Hepatocyte (in vitro differentiated cells): Measurements from ENCODE around the gene ARHGAP26.

Source experiments
- EZH2 ChIP-seq: fragments of 200-600 bp; sonication (generic); IDR thresholded peaks from 2 replicates; pipeline ENCODE4 v1.6.1; 2016; ENCODE audit warnings: antibody characterized with exemption, mild to moderate bottlenecking, borderline replicate concordance
- EZH2phosphoT487 ChIP-seq: fragments of 200-600 bp; sonication (generic); IDR thresholded peaks from one replicate; pipeline ENCODE4 v1.6.1; 2018; ENCODE audit warnings: antibody characterized with exemption, mild to moderate bottlenecking, low read depth, moderate library complexity; ENCODE audit not compliant: unreplicated experiment, severe bottlenecking
- TF ChIP-seq, protein P1 (sequence below): fragments of 200-600 bp; sonication (generic); IDR thresholded peaks from 2 replicates; pipeline ENCODE4 v1.5.1; 2016; ENCODE audit warnings: antibody characterized with exemption, mild to moderate bottlenecking; ENCODE audit not compliant: poor library complexity

DNA sequence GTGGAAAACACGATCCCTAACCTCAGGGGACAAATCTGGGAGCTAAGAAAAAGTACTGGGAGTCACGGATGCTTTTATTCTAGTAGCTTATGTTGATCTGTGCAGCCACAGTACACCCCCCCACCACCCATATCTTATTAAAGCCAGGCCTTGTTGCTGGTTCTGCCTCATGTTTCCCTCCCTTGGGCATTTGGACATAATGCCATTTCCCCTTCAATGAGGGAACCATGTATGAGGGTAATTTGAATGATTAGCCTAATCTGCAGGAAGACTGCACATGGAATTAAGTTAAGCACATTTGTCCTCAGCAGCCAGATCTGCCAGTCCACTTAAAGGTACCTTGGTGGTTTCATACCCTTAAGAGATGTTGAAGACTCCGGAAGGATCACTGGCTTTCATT is 102.0 kb downstream of the ARHGAP26 start:
- TF ChIP-seq, protein P1, sequence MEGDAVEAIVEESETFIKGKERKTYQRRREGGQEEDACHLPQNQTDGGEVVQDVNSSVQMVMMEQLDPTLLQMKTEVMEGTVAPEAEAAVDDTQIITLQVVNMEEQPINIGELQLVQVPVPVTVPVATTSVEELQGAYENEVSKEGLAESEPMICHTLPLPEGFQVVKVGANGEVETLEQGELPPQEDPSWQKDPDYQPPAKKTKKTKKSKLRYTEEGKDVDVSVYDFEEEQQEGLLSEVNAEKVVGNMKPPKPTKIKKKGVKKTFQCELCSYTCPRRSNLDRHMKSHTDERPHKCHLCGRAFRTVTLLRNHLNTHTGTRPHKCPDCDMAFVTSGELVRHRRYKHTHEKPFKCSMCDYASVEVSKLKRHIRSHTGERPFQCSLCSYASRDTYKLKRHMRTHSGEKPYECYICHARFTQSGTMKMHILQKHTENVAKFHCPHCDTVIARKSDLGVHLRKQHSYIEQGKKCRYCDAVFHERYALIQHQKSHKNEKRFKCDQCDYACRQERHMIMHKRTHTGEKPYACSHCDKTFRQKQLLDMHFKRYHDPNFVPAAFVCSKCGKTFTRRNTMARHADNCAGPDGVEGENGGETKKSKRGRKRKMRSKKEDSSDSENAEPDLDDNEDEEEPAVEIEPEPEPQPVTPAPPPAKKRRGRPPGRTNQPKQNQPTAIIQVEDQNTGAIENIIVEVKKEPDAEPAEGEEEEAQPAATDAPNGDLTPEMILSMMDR = no peak
- TF ChIP-seq EZH2 = no peak
- TF ChIP-seq EZH2phosphoT487 = no peak
